Panc1 (cell line): Measurements from ENCODE around the gene CYTH4. TPM values are rescaled to one million over a fixed set of nuclear protein-coding genes. Genes with fewer than 3 reads are reported as not detected.

Experiments used
- ATAC-seq: fragments of 200-7000 bp; cut with Tn5 transposase; 2 replicates; pipeline ENCODE4 v1.9.1; 2020; ENCODE audit warnings: mild to moderate bottlenecking, moderate library complexity
- BruUV-seq: library from RNA; stranded (reverse); fragments of 400-500 nt; replicated peaks from 2 replicates; lab custom pipeline; 2021; lab: Mats Ljungman, UMichigan
- CTCF ChIA-PET: fragments of 300-600 bp; sonication (Branson Sonifier 250); formaldehyde crosslinking; loops from one replicate; lab custom pipeline; 2022; ENCODE audit warnings: antibody characterized with exemption; lab: Charles Lee
- POLR2A ChIA-PET: fragments of 300-600 bp; sonication (Branson Sonifier 250); formaldehyde crosslinking; loops from one replicate; lab custom pipeline; 2022; ENCODE audit warnings: antibody characterized with exemption; lab: Charles Lee
- DNase-seq: peaks from one replicate; pipeline ENCODE4 v3.0.0-alpha.2; 2010; ENCODE audit warnings: low read depth, low spot score
- H3K27ac ChIP-seq: 2 replicates; pipeline ENCODE4 v1.5.1; 2011; ENCODE audit warnings: mild to moderate bottlenecking, low read length, inconsistent platforms
- H3K27me3 ChIP-seq: fragments of 200-500 bp; sonication (Bioruptor generic); 2 replicates; pipeline ENCODE4 v1.6.0; 2014; ENCODE audit warnings: low read length, inconsistent platforms; ENCODE audit not compliant: control insufficient read depth, insufficient read depth
- H3K36me3 ChIP-seq: fragments of 200-500 bp; sonication (Bioruptor generic); 2 replicates; pipeline ENCODE4 v1.5.1; 2014; ENCODE audit warnings: inconsistent platforms, mild to moderate bottlenecking, low read length, moderate library complexity; ENCODE audit not compliant: control insufficient read depth, insufficient read depth
- H3K4me1 ChIP-seq: 2 replicates; pipeline ENCODE4 v1.5.1; 2011; ENCODE audit warnings: inconsistent platforms, mild to moderate bottlenecking, low read length, moderate library complexity; ENCODE audit not compliant: control insufficient read depth, insufficient read depth
- H3K4me3 ChIP-seq, 2 experiments: 2 replicates each; pipeline ENCODE4 v1.5.1; 2011 to 2012; ENCODE audit warnings: low read depth in 2 of 2, low read length in 2 of 2, mild to moderate bottlenecking in 2 of 2, inconsistent platforms in 1 of 2, moderate library complexity in 1 of 2
- H3K9me3 ChIP-seq: fragments of 200-500 bp; sonication (Bioruptor generic); 2 replicates; pipeline ENCODE4 v1.5.1; 2014; ENCODE audit warnings: low read depth, mild to moderate bottlenecking, inconsistent platforms, low read length, moderate library complexity; ENCODE audit not compliant: control insufficient read depth, insufficient read depth
- CTCF ChIP-seq: fragments of 450-650 bp; IDR thresholded peaks from 2 replicates; pipeline ENCODE4 v1.5.1; 2017; ENCODE audit warnings: mild to moderate bottlenecking
- POLR2AphosphoS5 ChIP-seq: IDR thresholded peaks from 2 replicates; pipeline ENCODE4 v1.6.1; 2012; ENCODE audit warnings: mild to moderate bottlenecking, low read depth, low read length, moderate library complexity
- REST ChIP-seq, 2 experiments: IDR thresholded peaks; 2 replicates each; pipeline ENCODE4 v1.6.1; 2011 to 2012; ENCODE audit warnings: low read depth in 2 of 2, control low read depth in 1 of 2, low read length in 1 of 2, mild to moderate bottlenecking in 1 of 2, moderate library complexity in 1 of 2; ENCODE audit not compliant: insufficient read depth in 1 of 2
- SIN3A ChIP-seq: IDR thresholded peaks from 2 replicates; pipeline ENCODE4 v1.6.1; 2012; ENCODE audit warnings: low read depth, mild to moderate bottlenecking, low read length, moderate library complexity, borderline replicate concordance; ENCODE audit not compliant: insufficient read depth
- TCF7L2 ChIP-seq: IDR thresholded peaks from 2 replicates; pipeline ENCODE4 v1.6.1; 2011; ENCODE audit warnings: mild to moderate bottlenecking, low read depth, low read length, inconsistent platforms
- in situ Hi-C: cut with HindIII; loops from 2 replicates; pipeline ENCODE4 v1.10.0; 2016; ENCODE audit warnings: low sequenced_read_pairs, low pct_unique_long_range_greater_than_20kb
- intact Hi-C: fragments of 100-400 bp; cut with micrococcal nuclease; formaldehyde crosslinking; loops from one replicate; pipeline ENCODE4 v1.10.0; 2022; ENCODE audit not compliant: unreplicated experiment
- total RNA-seq: library from RNA; stranded (reverse); gene quantifications from one replicate; pipeline ENCODE4 v1.2.1, GENCODE V29; 2021; ENCODE audit not compliant: unreplicated experiment

CYTH4 gene
- total RNA-seq, 1 experiment from 2014 or later = 1.3 TPM

GRCh38 chr22:37254209-37254866 is 28.0 kb upstream of the CYTH4 start:
- POLR2A ChIA-PET = interaction anchor here (0.7 kb wide), 1 partner anchor 143 kb away, joined by 8 read pairs; no protein-coding TSS in a partner anchor
- intact Hi-C loops = no loop called here
- H3K4me1 ChIP-seq = peaks cover 12% of the 10 kb centered on the region
- no peak overlapping the region for H3K4me3 ChIP-seq
- ATAC-seq (no peak), DNase-seq (no peak)
- H3K36me3 ChIP-seq = no peaks in the 10 kb centered on the region
- no peak for TF ChIP-seq REST (IDR thresholded peaks at IDR 0.05; ENCODE audit: insufficient read depth in 1 of 2, low read depth in 2 of 2, low read length in 1 of 2)
- TF ChIP-seq TCF7L2 = no peak
- TF ChIP-seq SIN3A = no peak
- no peak for TF ChIP-seq POLR2AphosphoS5
- TF ChIP-seq CTCF = no peak
- CTCF ChIA-PET = no interaction called here
- no peak overlapping the region for H3K27ac ChIP-seq
- BruUV-seq = no TSS peak
- in situ Hi-C loops = no loop called here
- H3K9me3 ChIP-seq = no peaks in the 10 kb centered on the region
- H3K27me3 ChIP-seq = no peaks in the 10 kb centered on the region

GRCh38 chr22:37254867-37255233 is 27.5 kb upstream of the CYTH4 start:
- in situ Hi-C loops = no loop called here
- H3K4me1 ChIP-seq = peaks cover 14% of the 10 kb centered on the region
- no peak overlapping the region for H3K27ac ChIP-seq
- intact Hi-C loops = no loop called here
- BruUV-seq = no TSS peak
- DNase-seq (no peak), ATAC-seq (no peak)
- H3K9me3 ChIP-seq = no peaks in the 10 kb centered on the region
- no peak overlapping the region for H3K4me3 ChIP-seq
- no peak for TF ChIP-seq TCF7L2
- TF ChIP-seq CTCF = no peak
- TF ChIP-seq POLR2AphosphoS5 = no peak
- TF ChIP-seq REST (IDR thresholded peaks at IDR 0.05; ENCODE audit: insufficient read depth in 1 of 2, low read depth in 2 of 2, low read length in 1 of 2) = no peak
- no peaks in the 10 kb centered on the region for H3K27me3 ChIP-seq
- H3K36me3 ChIP-seq = no peaks in the 10 kb centered on the region
- CTCF ChIA-PET = no interaction called here
- POLR2A ChIA-PET = no interaction called here
